SU-DHL-6 (cell line): ENCODE measurements around the gene RALGPS1.

Source experiments
- H2AFZ ChIP-seq: fragments of 200-600 bp; sonication (generic); 2 replicates; pipeline ENCODE4 v1.6.1; 2014; ENCODE audit warnings: low read depth, mild to moderate bottlenecking, moderate library complexity, mixed read lengths, antibody characterized with exemption, low read length; ENCODE audit not compliant: severe bottlenecking
- H3F3A ChIP-seq: fragments of 200-600 bp; shearing (Covaris generic); 2 replicates; pipeline ENCODE4 v1.6.0; 2016; ENCODE audit warnings: antibody characterized with exemption, mild to moderate bottlenecking; ENCODE audit not compliant: insufficient read depth
- H3K27ac ChIP-seq: fragments of 200-600 bp; sonication (generic); 2 replicates; pipeline ENCODE4 v1.5.1; 2016; ENCODE audit warnings: low read depth, mild to moderate bottlenecking, low read length, moderate library complexity, mixed read lengths
- H3K27me3 ChIP-seq: fragments of 200-600 bp; sonication (generic), shearing (Covaris generic); 2 replicates; pipeline ENCODE4 v1.6.0; 2014; ENCODE audit warnings: mild to moderate bottlenecking, low read length
- H3K36me3 ChIP-seq: fragments of 200-600 bp; sonication (generic); 2 replicates; pipeline ENCODE4 v1.6.1; 2014; ENCODE audit warnings: mild to moderate bottlenecking, low read length, mixed read lengths
- H3K4me2 ChIP-seq: fragments of 300-600, 200-600 bp; shearing (Covaris generic), sonication (generic); 2 replicates; pipeline ENCODE4 v1.6.0; 2014; ENCODE audit warnings: low read length, low read depth, mild to moderate bottlenecking; ENCODE audit not compliant: poor library complexity, severe bottlenecking
- H3K4me3 ChIP-seq: fragments of 200-600 bp; sonication (generic); 2 replicates; pipeline ENCODE4 v1.5.1; 2014; ENCODE audit warnings: antibody characterized with exemption, low read length, mild to moderate bottlenecking, mixed read lengths; ENCODE audit not compliant: insufficient read depth, poor library complexity, severe bottlenecking
- H3K79me2 ChIP-seq: fragments of 200-600 bp; sonication (generic); 2 replicates; pipeline ENCODE4 v1.6.1; 2014; ENCODE audit warnings: mild to moderate bottlenecking, low read length, moderate library complexity; ENCODE audit not compliant: insufficient read depth
- H3K9ac ChIP-seq: fragments of 200-600 bp; sonication (generic); 2 replicates; pipeline ENCODE4 v1.7.0; 2014; ENCODE audit warnings: mild to moderate bottlenecking, low read length
- H3K9me2 ChIP-seq: fragments of 200-600 bp; sonication (generic); replicated peaks from 2 replicates; pipeline ENCODE4 v1.6.1; 2014; ENCODE audit warnings: low read length; ENCODE audit not compliant: insufficient read depth
- H3K9me3 ChIP-seq: fragments of 200-600 bp; sonication (generic); 2 replicates; pipeline ENCODE4 v1.6.1; 2014; ENCODE audit warnings: low read length, mixed read lengths; ENCODE audit not compliant: insufficient read depth
- H4K20me1 ChIP-seq: fragments of 200-600 bp; sonication (generic); 2 replicates; pipeline ENCODE4 v1.6.1; 2014; ENCODE audit warnings: low read depth, mild to moderate bottlenecking, antibody characterized with exemption, low read length, moderate library complexity, mixed read lengths
- EZH2phosphoT487 ChIP-seq: fragments of 200-600 bp; sonication (generic), shearing (Covaris generic); conservative IDR thresholded peaks from 2 replicates; pipeline ENCODE4 v1.6.1; 2018; ENCODE audit warnings: mild to moderate bottlenecking, antibody characterized with exemption, low read length, moderate library complexity, mixed read lengths
- TF ChIP-seq, protein P1 (sequence below): fragments of 200-600 bp; sonication (generic); IDR thresholded peaks from one replicate; pipeline ENCODE4 v1.5.1; 2017; ENCODE audit warnings: antibody characterized with exemption, mild to moderate bottlenecking, low read length, moderate library complexity; ENCODE audit not compliant: insufficient read depth, poor library complexity, severe bottlenecking

RALGPS1 gene

DNA sequence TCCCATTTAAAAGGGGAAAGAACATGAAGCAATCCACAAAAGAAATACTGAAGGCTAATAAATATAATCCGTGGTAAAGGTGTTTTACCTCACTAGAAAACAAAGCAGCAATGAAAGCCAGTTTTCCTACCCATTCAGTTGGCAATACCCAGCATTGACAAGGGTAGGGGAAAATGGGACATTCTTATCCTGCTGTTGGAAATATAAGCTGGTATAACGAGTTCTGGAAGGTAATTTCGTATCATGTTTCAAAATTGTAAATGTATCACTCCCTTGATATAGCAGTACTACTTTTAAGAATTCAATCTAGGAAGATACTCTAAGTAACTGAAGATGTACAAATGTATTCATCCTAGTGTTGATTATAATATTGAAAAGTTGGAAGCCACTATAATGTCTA is 22.9 kb upstream of the RALGPS1 start:
- Histone ChIP-seq H3K4me2 (no peak overlapping the region), H3K4me3 (no peak overlapping the region), H3K9ac (no peak overlapping the region), H2AFZ (no peak overlapping the region), H3K27ac (no peak overlapping the region), H3K79me2 (no peaks in the 10 kb centered on the region), H4K20me1 (no peaks in the 10 kb centered on the region), H3K9me2 (no peaks in the 10 kb centered on the region), H3K36me3 (no peaks in the 10 kb centered on the region), H3K9me3 (no peaks in the 10 kb centered on the region), H3F3A (no peaks in the 10 kb centered on the region), H3K27me3 (no peaks in the 10 kb centered on the region)
- no peak for TF ChIP-seq EZH2phosphoT487
- TF ChIP-seq, protein P1, sequence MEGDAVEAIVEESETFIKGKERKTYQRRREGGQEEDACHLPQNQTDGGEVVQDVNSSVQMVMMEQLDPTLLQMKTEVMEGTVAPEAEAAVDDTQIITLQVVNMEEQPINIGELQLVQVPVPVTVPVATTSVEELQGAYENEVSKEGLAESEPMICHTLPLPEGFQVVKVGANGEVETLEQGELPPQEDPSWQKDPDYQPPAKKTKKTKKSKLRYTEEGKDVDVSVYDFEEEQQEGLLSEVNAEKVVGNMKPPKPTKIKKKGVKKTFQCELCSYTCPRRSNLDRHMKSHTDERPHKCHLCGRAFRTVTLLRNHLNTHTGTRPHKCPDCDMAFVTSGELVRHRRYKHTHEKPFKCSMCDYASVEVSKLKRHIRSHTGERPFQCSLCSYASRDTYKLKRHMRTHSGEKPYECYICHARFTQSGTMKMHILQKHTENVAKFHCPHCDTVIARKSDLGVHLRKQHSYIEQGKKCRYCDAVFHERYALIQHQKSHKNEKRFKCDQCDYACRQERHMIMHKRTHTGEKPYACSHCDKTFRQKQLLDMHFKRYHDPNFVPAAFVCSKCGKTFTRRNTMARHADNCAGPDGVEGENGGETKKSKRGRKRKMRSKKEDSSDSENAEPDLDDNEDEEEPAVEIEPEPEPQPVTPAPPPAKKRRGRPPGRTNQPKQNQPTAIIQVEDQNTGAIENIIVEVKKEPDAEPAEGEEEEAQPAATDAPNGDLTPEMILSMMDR = no peak

DNA sequence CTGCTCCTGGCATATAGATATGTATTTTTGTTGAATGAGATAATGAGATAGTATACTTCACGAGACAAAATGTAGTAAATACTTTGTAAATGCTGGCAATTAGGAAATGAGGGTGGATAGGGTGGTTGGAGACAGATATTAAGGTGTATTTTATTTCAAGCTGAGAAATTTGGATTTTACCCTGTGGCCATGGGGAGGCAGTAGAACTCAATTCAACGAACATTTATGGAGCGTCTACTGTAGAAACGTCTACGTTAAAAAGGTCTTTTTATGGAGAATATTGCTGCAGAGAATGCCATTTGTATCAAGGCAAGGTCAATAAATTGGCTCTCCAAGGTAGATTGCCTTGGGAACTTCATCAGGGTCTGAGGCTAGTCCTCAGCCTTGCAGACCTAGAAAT is 21.5 kb upstream of the RALGPS1 start:
- TF ChIP-seq, protein P1 = no peak
- TF ChIP-seq EZH2phosphoT487 = no peak
- no peak overlapping the region for H3K4me2 ChIP-seq
- H2AFZ ChIP-seq = no peak overlapping the region
- H3K36me3 ChIP-seq = no peaks in the 10 kb centered on the region
- H3F3A ChIP-seq = no peaks in the 10 kb centered on the region
- H3K9ac ChIP-seq = no peak overlapping the region
- no peaks in the 10 kb centered on the region for H3K79me2 ChIP-seq
- no peak overlapping the region for H3K4me3 ChIP-seq
- H4K20me1 ChIP-seq = no peaks in the 10 kb centered on the region
- H3K9me3 ChIP-seq = no peaks in the 10 kb centered on the region
- H3K27ac ChIP-seq = no peak overlapping the region
- H3K27me3 ChIP-seq = no peaks in the 10 kb centered on the region
- no peaks in the 10 kb centered on the region for H3K9me2 ChIP-seq

DNA sequence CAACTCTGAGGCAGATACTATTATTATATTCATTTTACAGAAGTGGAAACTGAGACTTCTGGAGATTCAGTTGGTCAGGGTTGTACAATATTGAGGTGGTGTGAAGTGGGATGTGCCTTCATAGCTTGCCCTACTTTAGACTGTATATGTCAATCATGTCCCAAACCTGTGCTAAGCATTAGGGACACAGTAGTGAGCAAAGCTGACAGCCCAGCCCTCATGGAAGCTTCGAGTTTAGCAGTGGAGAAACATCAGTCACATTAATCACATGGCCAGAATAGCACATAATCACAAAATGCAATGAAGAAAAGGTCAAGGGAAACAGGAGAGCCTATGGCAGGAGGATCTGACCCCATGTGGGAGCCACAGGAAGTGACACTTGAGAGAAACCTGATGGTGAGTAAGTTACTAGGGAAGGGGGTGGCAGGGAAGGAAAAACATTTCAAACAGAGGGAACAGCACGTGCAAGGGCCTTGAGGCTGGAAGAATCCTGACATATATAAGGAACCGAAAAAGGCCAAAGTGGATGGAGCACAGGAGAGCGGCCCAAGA is 20.5 kb upstream of the RALGPS1 start:
- H3K9ac ChIP-seq = no peak overlapping the region
- H3K27ac ChIP-seq = no peak overlapping the region
- no peak overlapping the region for H2AFZ ChIP-seq
- H3K27me3 ChIP-seq = no peaks in the 10 kb centered on the region
- H3K9me2 ChIP-seq = no peaks in the 10 kb centered on the region
- TF ChIP-seq EZH2phosphoT487 = no peak
- H4K20me1 ChIP-seq = no peaks in the 10 kb centered on the region
- H3K36me3 ChIP-seq = no peaks in the 10 kb centered on the region
- no peaks in the 10 kb centered on the region for H3K9me3 ChIP-seq
- no peaks in the 10 kb centered on the region for H3F3A ChIP-seq
- no peak overlapping the region for H3K4me2 ChIP-seq
- no peak overlapping the region for H3K4me3 ChIP-seq
- no peaks in the 10 kb centered on the region for H3K79me2 ChIP-seq

DNA sequence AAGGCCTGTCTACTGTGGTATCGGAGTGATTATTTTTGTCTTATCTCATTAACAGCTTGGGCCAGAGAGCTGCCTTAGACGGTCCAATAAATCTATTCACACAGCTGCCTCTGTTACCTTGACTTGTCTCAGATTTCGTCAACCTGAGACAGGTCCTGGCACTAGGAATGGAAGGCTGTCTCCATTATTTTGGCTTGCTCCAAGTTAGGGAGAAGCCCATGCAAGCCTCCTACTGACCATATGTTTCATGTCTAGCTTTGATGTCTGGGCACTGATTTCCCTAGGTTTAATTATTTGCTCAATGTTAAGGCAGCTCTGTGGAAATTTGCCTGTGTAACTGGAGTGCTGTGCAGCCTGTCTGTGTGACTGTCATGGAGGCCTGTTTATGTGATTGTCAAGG is 12.4 kb upstream of the RALGPS1 start:
- TF ChIP-seq, protein P1 = no peak
- TF ChIP-seq EZH2phosphoT487 = no peak
- Histone ChIP-seq H2AFZ (no peak overlapping the region), H3K9me2 (no peaks in the 10 kb centered on the region), H3K36me3 (no peaks in the 10 kb centered on the region), H4K20me1 (no peaks in the 10 kb centered on the region), H3K4me3 (no peak overlapping the region), H3F3A (no peaks in the 10 kb centered on the region), H3K27me3 (no peaks in the 10 kb centered on the region), H3K79me2 (no peaks in the 10 kb centered on the region), H3K27ac (no peak overlapping the region), H3K9me3 (no peaks in the 10 kb centered on the region; the same call in 1 of the 2 replicates), H3K9ac (no peak overlapping the region), H3K4me2 (no peak overlapping the region)
